22Rv1 (cell line): ENCODE measurements around the gene PERM1.

Experiments used
- ZFX ChIP-seq: fragments of 450-650 bp; IDR thresholded peaks from 2 replicates; pipeline ENCODE4 v1.6.1; 2017; ENCODE audit warnings: antibody characterized with exemption, borderline replicate concordance
- TF ChIP-seq, protein P1 (sequence below): fragments of 450-650 bp; IDR thresholded peaks from 2 replicates; pipeline ENCODE4 v1.5.1; 2017; ENCODE audit warnings: mild to moderate bottlenecking

DNA sequence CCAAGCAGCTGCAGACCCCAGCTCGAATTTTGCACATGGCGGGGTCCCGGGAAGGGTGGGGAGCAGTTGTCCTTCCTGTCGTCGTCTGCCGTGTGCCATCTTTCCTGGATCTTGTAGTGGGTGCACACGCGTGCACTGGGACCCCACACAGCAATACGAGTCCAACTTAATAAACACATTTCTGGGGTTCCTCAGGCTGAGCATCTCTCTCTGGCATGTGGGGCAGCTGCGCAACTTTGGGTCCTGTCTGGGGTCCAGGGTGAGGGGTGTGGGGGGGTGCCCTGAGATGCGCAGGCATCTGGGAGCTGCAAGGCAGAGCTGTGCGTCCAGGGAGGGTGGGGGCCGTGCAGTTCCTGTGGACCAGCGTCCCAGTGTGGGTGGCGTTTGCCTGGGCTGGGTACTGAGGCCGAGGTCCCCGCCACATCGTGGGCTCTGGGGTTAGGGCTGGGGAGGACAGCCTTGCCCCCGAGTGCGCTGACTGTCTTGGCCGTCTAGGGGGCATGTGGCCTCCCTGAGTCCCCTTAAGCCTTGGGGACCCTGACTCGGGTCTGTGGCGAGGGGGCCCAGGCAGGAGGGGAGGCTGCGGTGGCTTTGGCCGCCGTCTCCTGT, 16.3 kb downstream of the PERM1 start:
- TF ChIP-seq, protein P1, sequence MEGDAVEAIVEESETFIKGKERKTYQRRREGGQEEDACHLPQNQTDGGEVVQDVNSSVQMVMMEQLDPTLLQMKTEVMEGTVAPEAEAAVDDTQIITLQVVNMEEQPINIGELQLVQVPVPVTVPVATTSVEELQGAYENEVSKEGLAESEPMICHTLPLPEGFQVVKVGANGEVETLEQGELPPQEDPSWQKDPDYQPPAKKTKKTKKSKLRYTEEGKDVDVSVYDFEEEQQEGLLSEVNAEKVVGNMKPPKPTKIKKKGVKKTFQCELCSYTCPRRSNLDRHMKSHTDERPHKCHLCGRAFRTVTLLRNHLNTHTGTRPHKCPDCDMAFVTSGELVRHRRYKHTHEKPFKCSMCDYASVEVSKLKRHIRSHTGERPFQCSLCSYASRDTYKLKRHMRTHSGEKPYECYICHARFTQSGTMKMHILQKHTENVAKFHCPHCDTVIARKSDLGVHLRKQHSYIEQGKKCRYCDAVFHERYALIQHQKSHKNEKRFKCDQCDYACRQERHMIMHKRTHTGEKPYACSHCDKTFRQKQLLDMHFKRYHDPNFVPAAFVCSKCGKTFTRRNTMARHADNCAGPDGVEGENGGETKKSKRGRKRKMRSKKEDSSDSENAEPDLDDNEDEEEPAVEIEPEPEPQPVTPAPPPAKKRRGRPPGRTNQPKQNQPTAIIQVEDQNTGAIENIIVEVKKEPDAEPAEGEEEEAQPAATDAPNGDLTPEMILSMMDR: no peak
- TF ChIP-seq ZFX: no peak
